ENCODE data around the gene THAP3.
A peak's percentile ranks its signal among the peaks of the same experiment; 100 is the strongest.

THAP3 gene

DNA sequence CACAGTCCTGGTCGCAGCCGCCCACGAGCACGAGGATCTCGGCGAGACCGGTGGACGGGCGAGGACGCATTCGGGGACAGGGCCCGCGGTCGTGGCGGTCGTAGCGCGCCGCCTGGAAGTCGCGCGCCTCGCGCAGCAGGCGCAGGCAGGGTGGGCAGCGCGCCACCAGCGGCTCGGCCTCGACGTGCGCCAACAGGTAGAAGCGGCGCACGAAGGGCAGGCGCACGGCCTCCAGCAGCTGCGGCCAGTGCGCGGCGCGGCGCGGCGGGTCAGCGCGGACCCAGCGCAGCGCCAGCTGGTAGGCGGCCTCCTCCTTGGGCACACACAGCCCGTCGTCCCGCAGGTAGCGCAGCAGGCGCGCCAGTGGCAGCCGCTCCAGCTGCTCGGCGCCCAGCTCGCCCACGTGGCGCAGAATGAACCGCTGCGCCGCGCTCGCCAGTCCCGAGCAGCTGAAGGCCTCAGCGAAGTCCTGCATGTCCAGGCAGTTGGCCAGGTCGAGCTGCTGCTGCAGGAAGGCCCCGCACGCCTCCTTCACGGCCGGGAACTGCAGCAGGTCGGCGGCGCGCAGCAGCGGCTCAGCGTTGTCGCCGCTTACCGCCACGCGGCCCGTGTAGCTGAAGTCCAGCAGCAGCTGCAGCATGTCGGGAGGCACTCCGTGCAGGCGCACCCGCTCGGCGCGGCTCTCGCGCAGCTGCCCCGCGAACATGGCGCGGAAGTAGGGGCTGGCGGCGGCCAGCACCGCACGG, 22.6 kb upstream of the THAP3 start:
- TF ChIP-seq, protein P1, sequence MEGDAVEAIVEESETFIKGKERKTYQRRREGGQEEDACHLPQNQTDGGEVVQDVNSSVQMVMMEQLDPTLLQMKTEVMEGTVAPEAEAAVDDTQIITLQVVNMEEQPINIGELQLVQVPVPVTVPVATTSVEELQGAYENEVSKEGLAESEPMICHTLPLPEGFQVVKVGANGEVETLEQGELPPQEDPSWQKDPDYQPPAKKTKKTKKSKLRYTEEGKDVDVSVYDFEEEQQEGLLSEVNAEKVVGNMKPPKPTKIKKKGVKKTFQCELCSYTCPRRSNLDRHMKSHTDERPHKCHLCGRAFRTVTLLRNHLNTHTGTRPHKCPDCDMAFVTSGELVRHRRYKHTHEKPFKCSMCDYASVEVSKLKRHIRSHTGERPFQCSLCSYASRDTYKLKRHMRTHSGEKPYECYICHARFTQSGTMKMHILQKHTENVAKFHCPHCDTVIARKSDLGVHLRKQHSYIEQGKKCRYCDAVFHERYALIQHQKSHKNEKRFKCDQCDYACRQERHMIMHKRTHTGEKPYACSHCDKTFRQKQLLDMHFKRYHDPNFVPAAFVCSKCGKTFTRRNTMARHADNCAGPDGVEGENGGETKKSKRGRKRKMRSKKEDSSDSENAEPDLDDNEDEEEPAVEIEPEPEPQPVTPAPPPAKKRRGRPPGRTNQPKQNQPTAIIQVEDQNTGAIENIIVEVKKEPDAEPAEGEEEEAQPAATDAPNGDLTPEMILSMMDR (IDR thresholded peaks at IDR 0.05; ENCODE audit: low read depth, low read length) = no peak
- DNase-seq (ENCODE audit: extremely low read depth, low read depth) = no peak

DNA sequence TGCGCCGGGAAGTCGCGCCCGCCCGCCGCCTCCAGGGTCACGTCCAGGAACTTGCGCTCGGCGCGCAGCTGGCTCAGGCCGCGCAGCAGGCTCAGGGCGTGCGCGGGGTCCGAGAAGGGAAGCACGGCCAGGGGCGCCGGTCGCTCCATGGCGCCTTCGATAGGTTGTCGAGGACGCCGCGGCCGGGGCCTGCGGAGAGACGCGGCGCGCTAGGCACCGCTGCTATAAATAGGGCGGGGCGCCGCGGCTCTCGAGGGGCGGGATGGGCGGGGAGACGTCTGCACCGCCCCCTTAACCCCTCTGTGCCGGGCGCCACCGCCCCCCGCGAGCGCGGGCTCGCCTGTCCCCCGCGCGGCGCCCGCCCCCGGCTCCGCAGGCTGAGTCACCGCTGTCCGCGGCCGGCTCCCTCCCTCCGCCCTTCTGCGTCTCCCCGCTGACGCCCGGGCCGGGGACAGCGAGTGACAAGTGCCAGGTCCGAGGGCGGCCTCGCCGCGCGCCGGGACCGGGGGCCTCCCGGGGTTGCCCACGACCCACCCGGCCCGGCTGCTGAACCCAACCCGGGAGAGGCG, 21.9 kb upstream of the THAP3 start, which contains the start of gene KLHL21:
KLHL21 (minus strand) TSS at position 201 of the 569 bp plus-strand sequence; CDS start at position 149, 52 bp downstream.
- DNase-seq (ENCODE audit: extremely low read depth, low read depth) = peak; percentile 73
- TF ChIP-seq, protein P1 (IDR thresholded peaks at IDR 0.05; ENCODE audit: low read depth, low read length) = no peak

DNA sequence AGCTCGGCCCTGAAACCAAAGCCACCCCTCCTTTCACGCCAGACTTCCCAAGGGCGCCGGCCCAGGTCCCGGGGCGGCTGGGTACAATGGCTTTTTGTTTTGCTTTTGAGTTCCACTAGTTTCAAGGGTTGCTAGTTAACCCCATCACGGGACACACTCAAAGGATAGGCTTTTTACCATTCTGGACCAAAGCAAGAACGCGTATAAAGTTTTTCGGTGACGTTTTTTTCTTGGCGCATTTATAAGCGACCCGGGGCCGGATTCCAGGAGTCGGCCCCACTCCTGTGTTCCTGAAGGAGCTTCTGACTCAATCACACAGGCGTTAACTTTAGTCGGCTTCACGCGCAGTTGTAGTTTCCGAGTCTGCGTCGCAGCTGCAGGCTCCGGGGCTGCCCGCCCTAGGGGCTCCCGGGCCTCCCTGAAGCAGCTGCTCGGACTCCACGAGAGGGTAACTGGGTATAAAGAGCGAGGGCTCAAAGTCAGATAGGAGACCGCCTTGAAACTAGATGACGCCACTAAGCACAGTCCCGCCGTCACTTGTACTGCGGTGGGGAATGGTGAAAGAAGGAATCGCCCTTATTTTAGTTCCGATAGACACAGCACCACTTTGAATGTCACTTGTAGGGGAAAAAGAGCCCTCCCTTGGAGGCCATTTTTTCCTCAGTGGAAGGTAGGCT, 21.3 kb upstream of the THAP3 start:
- no peak for DNase-seq (ENCODE audit: extremely low read depth, low read depth)
- TF ChIP-seq, protein P1 (IDR thresholded peaks at IDR 0.05; ENCODE audit: low read depth, low read length) = no peak

DNA sequence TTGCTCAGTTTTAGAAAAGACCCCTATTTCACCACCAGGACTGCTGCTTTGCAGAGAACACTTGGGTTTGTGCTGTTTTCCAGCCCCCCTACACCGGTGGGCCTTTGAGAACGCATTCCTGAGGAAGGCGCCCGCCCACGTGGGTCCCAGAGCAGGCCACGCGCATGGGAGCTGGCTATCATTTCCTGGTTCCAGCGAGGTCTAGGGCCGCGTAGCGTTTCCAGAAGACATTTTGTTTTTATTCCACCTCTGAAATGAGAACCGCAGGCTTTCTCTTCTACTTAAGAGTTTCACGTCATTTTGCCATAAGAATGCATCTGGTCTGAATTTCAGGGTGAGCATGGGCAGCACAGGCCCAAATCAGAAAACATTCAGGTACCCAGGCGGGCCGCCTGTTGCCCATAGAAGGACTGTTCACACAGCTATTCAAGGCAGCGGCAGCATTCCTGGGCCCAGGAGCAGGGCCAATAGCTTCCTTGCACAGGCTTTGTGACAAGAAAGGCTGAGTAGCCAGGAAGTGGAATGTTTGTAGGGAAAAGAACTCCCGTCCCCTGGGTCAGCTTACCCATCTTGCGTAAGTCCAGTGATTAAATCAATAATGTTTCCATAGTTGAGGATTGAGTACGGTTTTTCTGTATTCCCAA, 20.6 kb upstream of the THAP3 start:
- peak; percentile 79 for DNase-seq (ENCODE audit: extremely low read depth, low read depth)
- TF ChIP-seq, protein P1 (IDR thresholded peaks at IDR 0.05; ENCODE audit: low read depth, low read length) = no peak

DNA sequence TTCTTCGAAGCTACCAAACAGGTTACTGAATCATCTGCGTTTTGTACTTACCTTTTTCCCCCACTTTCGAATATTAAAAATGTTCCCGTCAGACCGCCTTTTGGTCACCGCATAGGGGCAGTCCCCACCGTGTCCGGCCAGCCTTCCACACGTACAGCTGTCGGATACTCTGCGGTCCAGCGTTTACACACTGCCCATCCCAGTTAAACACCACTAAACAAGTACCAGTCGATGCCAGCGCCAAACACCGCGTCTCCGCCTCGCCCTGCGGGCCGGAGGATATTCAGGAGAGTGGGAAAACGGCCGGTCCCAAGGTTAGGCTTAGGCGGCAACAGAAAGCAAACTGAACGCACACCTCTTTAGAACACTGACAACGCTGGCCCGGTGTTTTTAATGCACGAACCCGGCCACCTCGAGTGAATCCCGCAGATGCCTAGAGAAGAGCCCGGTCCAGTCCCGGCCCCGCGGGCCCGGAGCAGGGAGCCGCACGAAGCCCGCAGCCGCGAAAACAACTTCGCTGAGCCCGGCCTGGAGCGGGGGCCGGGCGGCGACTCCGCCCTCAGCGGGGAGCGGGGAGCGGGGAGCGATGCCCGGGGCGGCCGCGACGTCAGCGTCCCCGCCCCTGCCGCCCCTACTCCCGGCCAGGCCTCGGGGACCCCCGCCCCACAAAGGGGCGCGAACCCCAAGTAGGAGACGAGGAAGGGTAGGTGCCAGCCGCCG, 11.9 kb upstream of the THAP3 start:
- DNase-seq (ENCODE audit: extremely low read depth, low read depth) = no peak
- TF ChIP-seq, protein P1 (IDR thresholded peaks at IDR 0.05; ENCODE audit: low read depth, low read length) = no peak

DNA sequence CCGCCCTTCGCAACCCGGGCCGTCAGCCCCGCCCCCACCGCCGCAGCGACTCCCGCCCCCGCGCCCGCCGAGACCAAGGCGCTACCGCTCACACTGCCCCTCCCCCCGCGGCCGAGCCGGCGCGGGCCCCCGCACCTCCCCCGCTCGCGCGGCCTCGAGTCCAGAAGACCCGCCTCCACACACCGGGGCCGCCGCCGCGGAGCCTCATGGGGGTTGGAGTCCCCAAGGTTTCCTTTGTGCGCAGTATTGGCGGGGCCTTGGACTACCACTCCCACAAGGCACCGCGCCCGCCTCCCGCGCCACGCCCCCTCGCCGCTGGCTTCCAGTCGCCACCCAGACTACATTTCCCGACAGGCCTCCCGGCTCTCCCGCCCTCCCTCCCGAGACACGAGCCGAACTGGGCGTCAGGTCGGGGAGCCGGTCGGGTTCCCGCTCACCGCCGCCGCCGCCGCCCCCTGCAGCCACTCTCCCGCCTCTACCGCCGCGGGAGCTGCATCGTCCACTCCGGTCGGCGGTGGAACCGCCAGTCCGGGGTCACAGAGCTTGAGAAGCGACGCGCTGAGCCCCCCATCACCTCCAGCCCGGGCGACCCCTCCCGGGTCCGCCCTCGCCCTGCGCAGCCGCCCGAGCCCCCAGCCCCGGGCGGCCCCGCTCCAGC, 11.2 kb upstream of the THAP3 start, which contains the start of gene PHF13:
PHF13 (plus strand) TSS at position 371 of the 658 bp plus-strand sequence. CDS start 336 bp downstream, outside the sequence.
- TF ChIP-seq, protein P1 (IDR thresholded peaks at IDR 0.05; ENCODE audit: low read depth, low read length) = no peak
- peak; percentile 98 for DNase-seq (ENCODE audit: extremely low read depth, low read depth)

All from AG09319 (cell line).